ENCODE results near the gene TARBP1.

DNA sequence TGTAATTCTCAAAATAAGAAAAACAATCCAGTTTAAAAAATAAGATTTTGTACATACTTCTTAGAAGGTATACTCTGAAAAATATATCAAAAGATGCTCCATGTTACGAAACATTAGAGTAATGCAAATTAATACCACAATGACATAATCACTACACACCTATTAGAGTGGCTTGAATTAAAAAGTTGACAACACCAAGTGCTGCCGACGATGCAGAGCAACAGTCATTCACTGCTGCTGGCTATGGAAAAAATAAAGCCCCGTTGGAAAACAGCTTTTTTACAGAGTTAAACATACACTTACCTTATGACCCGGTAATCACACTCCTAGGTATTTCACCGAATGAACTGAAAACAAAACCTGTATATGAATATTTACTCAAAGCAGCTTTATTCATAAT, 90.9 kb downstream of the TARBP1 start:
- TF ChIP-seq POLR2A (IDR thresholded peaks at IDR 0.05; ENCODE audit: low read depth, low read length) (no peak), POLR2AphosphoS5 (IDR thresholded peaks at IDR 0.05; ENCODE audit: low read depth, low read length) (no peak)

All from GM12892 (cell line).